Esophagus (tissue), 2 donors: ENCODE data around the gene GPR132. TPM values are rescaled to one million over a fixed set of nuclear protein-coding genes. Genes with fewer than 3 reads are reported as not detected.
"Not testable (repeated sequence)": the region's sequence is repeated elsewhere in the genome, so short reads cannot be mapped to it uniquely, and the experiment has no call there.

Experiments
- H3K27ac ChIP-seq, 2 donors: one replicate each; pipeline ENCODE4 v1.5.1; 2013; ENCODE audit warnings: low read depth in 2 of 2, mild to moderate bottlenecking in 2 of 2, inconsistent platforms in 1 of 2, low read length in 1 of 2, moderate library complexity in 1 of 2
- H3K27me3 ChIP-seq, 2 donors: one replicate each; pipeline ENCODE4 v1.6.1; 2013; ENCODE audit warnings: low read length in 2 of 2, control low read depth in 1 of 2, mild to moderate bottlenecking in 1 of 2; ENCODE audit not compliant: insufficient read depth in 2 of 2, control insufficient read depth in 1 of 2
- H3K36me3 ChIP-seq, 2 donors: one replicate each; pipeline ENCODE4 v1.6.1; 2013; ENCODE audit warnings: low read length in 1 of 2; ENCODE audit not compliant: control insufficient read depth in 2 of 2, insufficient read depth in 2 of 2
- H3K4me1 ChIP-seq, 2 donors: one replicate each; pipeline ENCODE4 v1.6.1; 2013; ENCODE audit warnings: low read length in 1 of 2; ENCODE audit not compliant: control insufficient read depth in 2 of 2, insufficient read depth in 2 of 2
- H3K4me3 ChIP-seq, 2 donors: one replicate each; pipeline ENCODE4 v1.5.1; 2013; ENCODE audit warnings: low read length in 2 of 2, mild to moderate bottlenecking in 2 of 2, low read depth in 1 of 2, moderate library complexity in 1 of 2
- H3K9me3 ChIP-seq, 2 donors: one replicate each; pipeline ENCODE4 v1.6.1; 2013; ENCODE audit warnings: mild to moderate bottlenecking in 2 of 2, low read depth in 1 of 2, low read length in 1 of 2, moderate library complexity in 1 of 2; ENCODE audit not compliant: control insufficient read depth in 2 of 2, insufficient read depth in 1 of 2
- WGBS, 2 donors: extraction: QIAGEN DNeasy Blood & Tissue Kit; methylation state at CpG; one replicate each; pipeline ENCODE4 v1.1.7; 2013; 5-methylcytosine and 5-hydroxymethylcytosine counted together
- polyA plus RNA-seq, 2 donors: library from polyadenylated mRNA; stranded (reverse); fragments of 200-250 nt; gene quantifications; one replicate each; pipeline ENCODE4 v1.2.3, GENCODE V29; 2013
- donor health status: healthy with polysubstance abuse.
- donor health status: Bipolar disorder and iron deficiency.

GPR132 gene
- polyA plus RNA-seq = under 1 TPM; 0.42 to 0.47 TPM

GRCh38 chr14:105065280-105066228, at the start of gene GPR132:
Gene GPR132 (minus strand): TSS chr14:105065430. CDS start chr14:105055420, 10,010 bp downstream.
- Histone ChIP-seq H3K9me3 (no peaks in the 10 kb centered on the region), H3K4me3 (peak within 1 kb of the TSS; percentile 10 to 26), H3K36me3 (no peaks in the 10 kb centered on the region), H3K4me1 (peaks cover 3 to 5% of the 10 kb centered on the region in 2 donors), H3K27me3 (no peaks in the 10 kb centered on the region), H3K27ac (peak within 1 kb of the TSS; percentile 62 to 68)
- WGBS, 2 donors = 64 to 70% methylated on average over 21 to 22 of the region's 22 CpGs

- not testable (repeated sequence) for H3K27me3 ChIP-seq, H3K36me3 ChIP-seq, H3K4me1 ChIP-seq, H3K27ac ChIP-seq, H3K9me3 ChIP-seq, H3K4me3 ChIP-seq
- 90 to 91% methylated on average over 8 of the region's 8 CpGs for WGBS, 2 donors
Measured at GRCh38 chr14:105109243-105109642, 44.0 kb upstream of the GPR132 start.

GRCh38 chr14:105108516-105108864, 43.3 kb upstream of the GPR132 start:
- H3K27ac ChIP-seq = no peak overlapping the region
- H3K36me3 ChIP-seq = no peaks in the 10 kb centered on the region
- H3K9me3 ChIP-seq = no peaks in the 10 kb centered on the region
- 80 to 82% methylated on average over 7 of the region's 7 CpGs for WGBS, 2 donors
- no peak overlapping the region for H3K4me3 ChIP-seq
- no peaks in the 10 kb centered on the region for H3K4me1 ChIP-seq
- no peaks in the 10 kb centered on the region for H3K27me3 ChIP-seq

GRCh38 chr14:105107781-105108515, 42.7 kb upstream of the GPR132 start:
- no peaks in the 10 kb centered on the region for H3K9me3 ChIP-seq
- H3K27me3 ChIP-seq = no peaks in the 10 kb centered on the region
- H3K4me1 ChIP-seq = no peaks in the 10 kb centered on the region
- 61 to 79% methylated on average over 9 of the region's 9 CpGs for WGBS, 2 donors
- no peak overlapping the region for H3K4me3 ChIP-seq
- H3K27ac ChIP-seq = no peak overlapping the region
- no peaks in the 10 kb centered on the region for H3K36me3 ChIP-seq

- Histone ChIP-seq H3K4me1 (no peaks in the 10 kb centered on the region), H3K27ac (no peak overlapping the region), H3K36me3 (no peaks in the 10 kb centered on the region), H3K9me3 (no peaks in the 10 kb centered on the region), H3K27me3 (no peaks in the 10 kb centered on the region), H3K4me3 (no peak overlapping the region)
- 95% methylated on average over 7 of the region's 7 CpGs for WGBS, 2 donors
Measured at GRCh38 chr14:105107351-105107750, 42.1 kb upstream of the GPR132 start.

GRCh38 chr14:105105158-105105557, 39.9 kb upstream of the GPR132 start:
- Histone ChIP-seq H3K27me3 (no peaks in the 10 kb centered on the region), H3K4me3 (no peak overlapping the region), H3K4me1 (peaks cover 0 to 3% of the 10 kb centered on the region in 2 donors), H3K27ac (no peak overlapping the region), H3K9me3 (no peaks in the 10 kb centered on the region), H3K36me3 (no peaks in the 10 kb centered on the region)
- 71 to 82% methylated on average over 7 of the region's 7 CpGs for WGBS, 2 donors

GRCh38 chr14:105102893-105103292, 37.7 kb upstream of the GPR132 start:
- Histone ChIP-seq H3K36me3 (no peaks in the 10 kb centered on the region), H3K27me3 (no peaks in the 10 kb centered on the region), H3K4me3 (no peak overlapping the region), H3K9me3 (peaks cover 0 to 4% of the 10 kb centered on the region in 2 donors), H3K4me1 (peaks cover 0 to 3% of the 10 kb centered on the region in 2 donors), H3K27ac (no peak overlapping the region)
- 72 to 84% methylated on average over 3 of the region's 3 CpGs for WGBS, 2 donors

GRCh38 chr14:105102361-105102870, 37.2 kb upstream of the GPR132 start:
- Histone ChIP-seq H3K27me3 (no peaks in the 10 kb centered on the region), H3K36me3 (no peaks in the 10 kb centered on the region), H3K9me3 (peaks cover 0 to 4% of the 10 kb centered on the region in 2 donors), H3K4me1 (peaks cover 2 to 6% of the 10 kb centered on the region in 2 donors), H3K27ac (no peak overlapping the region), H3K4me3 (no peak overlapping the region)
- WGBS, 2 donors = 67 to 80% methylated on average over 7 of the region's 7 CpGs

GRCh38 chr14:105100910-105101309, 35.7 kb upstream of the GPR132 start:
- Histone ChIP-seq H3K27me3 (no peaks in the 10 kb centered on the region), H3K36me3 (no peaks in the 10 kb centered on the region), H3K9me3 (peaks cover 0 to 4% of the 10 kb centered on the region in 2 donors), H3K4me3 (no peak overlapping the region), H3K27ac (no peak overlapping the region), H3K4me1 (peaks cover 2 to 8% of the 10 kb centered on the region in 2 donors)
- 73 to 79% methylated on average over 4 of the region's 4 CpGs for WGBS, 2 donors
